Ectodermal cell (in vitro differentiated cells): ENCODE results near the gene HPRT1.
A peak's percentile ranks its signal among the peaks of the same experiment; 100 is the strongest.
"Not testable (repeated sequence)": the region's sequence is repeated elsewhere in the genome, so short reads cannot be mapped to it uniquely, and the experiment has no call there.

Source experiments
- H3K27ac ChIP-seq: 2 replicates; pipeline ENCODE4 v1.7.0; 2013; ENCODE audit warnings: mild to moderate bottlenecking, low read depth, low read length; ENCODE audit not compliant: insufficient read depth, poor library complexity, severe bottlenecking
- H3K27me3 ChIP-seq: 2 replicates; pipeline ENCODE4 v1.7.0; 2013; ENCODE audit warnings: mild to moderate bottlenecking, low read length; ENCODE audit not compliant: insufficient read depth, control insufficient read depth, poor library complexity, severe bottlenecking
- H3K36me3 ChIP-seq: one replicate; pipeline ENCODE4 v1.7.0; 2013; ENCODE audit warnings: low read length; ENCODE audit not compliant: control insufficient read depth, insufficient read depth
- H3K4me1 ChIP-seq: one replicate; pipeline ENCODE4 v1.7.0; 2013; ENCODE audit warnings: low read length; ENCODE audit not compliant: control insufficient read depth, insufficient read depth
- H3K4me3 ChIP-seq: 2 replicates; pipeline ENCODE4 v1.7.0; 2013; ENCODE audit warnings: low read depth, low read length, control low read depth; ENCODE audit not compliant: insufficient read depth
- H3K9me3 ChIP-seq: 2 replicates; pipeline ENCODE4 v1.7.0; 2013; ENCODE audit warnings: mild to moderate bottlenecking, low read length, moderate library complexity; ENCODE audit not compliant: control insufficient read depth
- WGBS, 2 experiments: methylation state at CpG; one replicate each; pipeline ENCODE4 v1.1.7; 2013; ENCODE audit warnings: missing lambda C conversion rate in 2 of 2; 5-methylcytosine and 5-hydroxymethylcytosine counted together

The HPRT1 gene

GRCh38 chrX:134444681-134445080, 15.3 kb upstream of the HPRT1 start:
- Histone ChIP-seq H3K36me3 (no peaks in the 10 kb centered on the region), H3K9me3 (no peaks in the 10 kb centered on the region), H3K4me1 (no peaks in the 10 kb centered on the region), H3K27ac (no peak overlapping the region), H3K27me3 (no peaks in the 10 kb centered on the region), H3K4me3 (no peak overlapping the region)
- 57 to 97% methylated on average over 1 to 2 of the region's 3 CpGs for WGBS, 2 experiments

GRCh38 chrX:134452596-134452995, 7.4 kb upstream of the HPRT1 start:
- Histone ChIP-seq H3K9me3 (no peaks in the 10 kb centered on the region), H3K36me3 (no peaks in the 10 kb centered on the region), H3K4me3 (no peak overlapping the region), H3K4me1 (no peaks in the 10 kb centered on the region), H3K27ac (no peak overlapping the region), H3K27me3 (no peaks in the 10 kb centered on the region)
- 88% methylated on average over 6 of the region's 6 CpGs for WGBS, 2 experiments

- Histone ChIP-seq H3K4me3 (no peak overlapping the region), H3K27me3 (no peaks in the 10 kb centered on the region), H3K4me1 (no peaks in the 10 kb centered on the region), H3K36me3 (no peaks in the 10 kb centered on the region), H3K9me3 (no peaks in the 10 kb centered on the region), H3K27ac (no peak overlapping the region)
- 93 to 97% methylated on average over 4 of the region's 6 CpGs for WGBS, 2 experiments
Observed at GRCh38 chrX:134453631-134454030, 6.3 kb upstream of the HPRT1 start.

- no peaks in the 10 kb centered on the region for H3K4me1 ChIP-seq
- no peaks in the 10 kb centered on the region for H3K9me3 ChIP-seq
- H3K36me3 ChIP-seq, result no peaks in the 10 kb centered on the region
- H3K27ac ChIP-seq, result no peak overlapping the region
- H3K4me3 ChIP-seq, result no peak overlapping the region
- 93 to 100% methylated on average over 6 to 7 of the region's 7 CpGs for WGBS, 2 experiments
- H3K27me3 ChIP-seq, result no peaks in the 10 kb centered on the region
Observed at GRCh38 chrX:134454506-134454905, 5.5 kb upstream of the HPRT1 start.

GRCh38 chrX:134457708-134458107, 2.3 kb upstream of the HPRT1 start:
- Histone ChIP-seq H3K4me3 (no peak overlapping the region), H3K4me1 (no peaks in the 10 kb centered on the region), H3K9me3 (no peaks in the 10 kb centered on the region), H3K27me3 (no peaks in the 10 kb centered on the region), H3K36me3 (no peaks in the 10 kb centered on the region), H3K27ac (no peak overlapping the region)
- 85 to 90% methylated on average over 5 of the region's 5 CpGs for WGBS, 2 experiments

- WGBS, 2 experiments, result 10 to 12% methylated on average over 12 of the region's 12 CpGs
- Histone ChIP-seq H3K4me1 (no peaks in the 10 kb centered on the region), H3K36me3 (no peaks in the 10 kb centered on the region), H3K4me3 (peak overlapping the region; percentile 55), H3K9me3 (no peaks in the 10 kb centered on the region), H3K27me3 (no peaks in the 10 kb centered on the region), H3K27ac (no peak overlapping the region)
Observed at GRCh38 chrX:134459683-134460004, 321 bp upstream of the HPRT1 start.

- no peak overlapping the region for H3K27ac ChIP-seq
- H3K9me3 ChIP-seq, result no peaks in the 10 kb centered on the region
- no peaks in the 10 kb centered on the region for H3K4me1 ChIP-seq
- H3K27me3 ChIP-seq, result no peaks in the 10 kb centered on the region
- WGBS, 2 experiments, result 3 to 6% methylated on average over 8 to 9 of the region's 9 CpGs
- peak overlapping the region; percentile 55 for H3K4me3 ChIP-seq
- H3K36me3 ChIP-seq, result no peaks in the 10 kb centered on the region
Observed at GRCh38 chrX:134460862-134461220, 876 bp downstream of the HPRT1 start.

GRCh38 chrX:134461437-134461836, 1.5 kb downstream of the HPRT1 start:
- Histone ChIP-seq H3K27me3 (no peaks in the 10 kb centered on the region), H3K4me3 (peak overlapping the region; percentile 55), H3K9me3 (no peaks in the 10 kb centered on the region), H3K36me3 (no peaks in the 10 kb centered on the region), H3K4me1 (no peaks in the 10 kb centered on the region), H3K27ac (no peak overlapping the region)
- WGBS, 2 experiments, result 83 to 88% methylated on average over 2 to 3 of the region's 3 CpGs

- Histone ChIP-seq H3K27ac (no peak overlapping the region), H3K4me1 (no peaks in the 10 kb centered on the region), H3K36me3 (no peaks in the 10 kb centered on the region), H3K9me3 (no peaks in the 10 kb centered on the region), H3K27me3 (no peaks in the 10 kb centered on the region), H3K4me3 (no peak overlapping the region)
- 75 to 93% methylated on average over 1 of the region's 2 CpGs for WGBS, 2 experiments
Observed at GRCh38 chrX:134462927-134463326, 3.0 kb downstream of the HPRT1 start.

- not testable (repeated sequence) for H3K36me3 ChIP-seq, H3K4me3 ChIP-seq, H3K9me3 ChIP-seq, H3K4me1 ChIP-seq, H3K27me3 ChIP-seq, H3K27ac ChIP-seq
- 89 to 93% methylated on average over 6 of the region's 6 CpGs for WGBS, 2 experiments
Observed at GRCh38 chrX:134464453-134464852, 4.5 kb downstream of the HPRT1 start.

- H3K4me3 ChIP-seq, result no peak overlapping the region
- 94 to 95% methylated on average over 2 of the region's 2 CpGs for WGBS, 2 experiments
- H3K27ac ChIP-seq, result no peak overlapping the region
- no peaks in the 10 kb centered on the region for H3K27me3 ChIP-seq
- H3K9me3 ChIP-seq, result no peaks in the 10 kb centered on the region
- no peaks in the 10 kb centered on the region for H3K4me1 ChIP-seq
- H3K36me3 ChIP-seq, result no peaks in the 10 kb centered on the region
Observed at GRCh38 chrX:134469486-134469885, 9.5 kb downstream of the HPRT1 start.
